T-helper 2 cell (primary cell): Measurements from ENCODE around the gene PTPRD.

ENCODE experiments used
- DNase-seq, 5 experiments: peaks; one replicate each; pipeline versions ENCODE4 v3.0.0 to v3.0.0-alpha.2; 2012 to 2022

PTPRD gene

GRCh38 chr9:8536845-8537244 lies 2076.0 kb downstream of the PTPRD start:
- no peak for DNase-seq

DNA sequence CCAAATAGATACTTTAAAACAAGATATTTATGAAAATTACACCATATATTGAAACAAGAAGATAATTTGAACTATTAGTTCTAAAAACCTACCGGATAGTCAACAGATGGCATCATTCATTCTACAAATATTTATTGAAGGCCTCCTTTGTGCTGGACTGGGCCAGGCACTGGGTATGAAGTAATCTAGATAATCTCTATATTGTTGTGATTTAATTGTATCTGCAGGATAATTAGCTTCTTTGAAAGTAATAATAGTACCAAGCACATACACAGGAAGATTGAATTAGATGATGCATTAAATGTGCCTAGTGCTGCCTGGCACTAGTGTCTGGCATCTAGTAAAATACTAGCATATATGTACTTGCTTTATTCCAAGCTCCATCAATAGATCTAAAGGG lies 2078.0 kb downstream of the PTPRD start:
- no peak for DNase-seq

GRCh38 chr9:8533681-8534080 lies 2079.1 kb downstream of the PTPRD start:
- DNase-seq = no peak

GRCh38 chr9:8531826-8532415 lies 2080.9 kb downstream of the PTPRD start:
- no peak for DNase-seq

GRCh38 chr9:8521112-8521511 lies 2091.7 kb downstream of the PTPRD start:
- no peak for DNase-seq

GRCh38 chr9:8515748-8516147 lies 2097.1 kb downstream of the PTPRD start:
- no peak for DNase-seq

GRCh38 chr9:8514760-8515159 lies 2098.0 kb downstream of the PTPRD start:
- DNase-seq = no peak

- no peak for DNase-seq
Observed at GRCh38 chr9:8508671-8509290, 2104.0 kb downstream of the PTPRD start.

GRCh38 chr9:8494571-8494970 lies 2118.2 kb downstream of the PTPRD start:
- DNase-seq = no peak

DNA sequence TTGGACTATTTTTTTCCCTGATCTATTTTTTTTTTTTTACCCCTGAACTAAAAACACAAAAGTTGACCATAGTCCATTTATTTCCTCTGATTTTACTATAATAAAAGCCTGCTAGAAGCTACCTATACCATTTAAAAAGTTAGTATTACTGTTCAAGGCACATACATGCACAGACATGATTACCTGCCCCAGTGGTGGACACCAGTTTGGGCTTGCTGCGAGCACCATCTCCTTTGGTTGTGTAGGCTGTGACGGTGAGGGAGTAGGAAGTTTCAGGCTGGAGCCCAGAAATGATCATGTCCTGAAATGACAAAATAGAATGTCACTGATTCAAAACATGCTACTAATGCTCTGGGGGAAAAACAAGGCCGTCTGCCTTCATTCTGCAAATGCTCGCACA lies 2120.1 kb downstream of the PTPRD start:
- DNase-seq = no peak

GRCh38 chr9:8492024-8492423 lies 2120.8 kb downstream of the PTPRD start:
- no peak for DNase-seq

GRCh38 chr9:8491563-8491962 lies 2121.2 kb downstream of the PTPRD start:
- no peak for DNase-seq

DNA sequence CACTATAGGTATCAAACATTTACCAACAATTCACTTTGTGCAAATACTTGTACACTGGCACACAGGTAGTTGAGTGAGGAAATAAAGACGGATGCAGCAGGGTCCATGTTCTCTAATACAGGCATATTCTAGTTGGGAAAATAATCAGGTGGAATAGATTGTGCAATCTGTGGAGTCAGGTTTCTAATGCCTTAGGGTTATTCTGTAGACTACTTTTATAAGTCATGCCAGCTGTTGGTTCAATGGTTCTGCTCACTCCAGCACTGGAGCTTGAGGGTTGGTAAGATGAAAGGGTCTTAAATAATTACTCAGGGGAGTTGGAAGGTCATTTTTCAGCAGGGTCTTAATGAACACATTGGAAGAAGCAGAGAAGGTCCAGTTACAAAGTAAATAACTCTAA lies 2123.0 kb downstream of the PTPRD start:
- DNase-seq = no peak

- DNase-seq = no peak
Observed at GRCh38 chr9:8486095-8486494, 2126.7 kb downstream of the PTPRD start.

DNA sequence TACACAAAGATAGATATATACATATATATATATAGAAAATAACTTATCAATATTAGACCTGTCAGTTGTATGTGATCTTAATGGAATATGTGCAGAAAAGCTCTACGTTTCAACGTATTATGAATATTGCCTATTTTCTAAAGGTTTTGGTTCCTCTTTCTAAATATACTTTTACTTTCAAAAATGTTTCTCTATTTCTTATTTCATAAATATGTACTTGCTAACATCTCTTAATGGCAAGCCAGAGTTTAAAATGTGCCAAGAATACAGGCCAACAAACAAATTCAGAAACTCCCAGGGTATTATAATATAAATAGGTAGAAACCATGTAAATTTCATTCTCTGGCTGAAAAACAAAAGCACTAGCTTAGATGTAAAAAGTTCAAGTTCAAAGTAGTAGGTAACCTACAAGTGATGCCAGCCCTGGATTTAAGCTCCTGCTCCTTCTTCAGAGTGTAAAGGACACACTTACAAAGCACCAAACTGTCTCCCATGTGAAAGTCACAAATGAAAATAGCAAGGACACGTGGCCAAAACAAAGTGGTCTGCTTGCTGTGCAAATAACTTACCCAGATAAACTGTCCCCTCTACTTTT lies 2128.1 kb downstream of the PTPRD start:
- DNase-seq = no peak

GRCh38 chr9:8477450-8477849 lies 2135.4 kb downstream of the PTPRD start:
- no peak for DNase-seq

GRCh38 chr9:8474937-8475336 lies 2137.9 kb downstream of the PTPRD start:
- no peak for DNase-seq

- no peak for DNase-seq
Observed at GRCh38 chr9:8473244-8474020, 2139.4 kb downstream of the PTPRD start.

GRCh38 chr9:8468045-8468637 lies 2144.7 kb downstream of the PTPRD start:
- peak in 1 of 5 experiments; percentile 2 for DNase-seq

DNA sequence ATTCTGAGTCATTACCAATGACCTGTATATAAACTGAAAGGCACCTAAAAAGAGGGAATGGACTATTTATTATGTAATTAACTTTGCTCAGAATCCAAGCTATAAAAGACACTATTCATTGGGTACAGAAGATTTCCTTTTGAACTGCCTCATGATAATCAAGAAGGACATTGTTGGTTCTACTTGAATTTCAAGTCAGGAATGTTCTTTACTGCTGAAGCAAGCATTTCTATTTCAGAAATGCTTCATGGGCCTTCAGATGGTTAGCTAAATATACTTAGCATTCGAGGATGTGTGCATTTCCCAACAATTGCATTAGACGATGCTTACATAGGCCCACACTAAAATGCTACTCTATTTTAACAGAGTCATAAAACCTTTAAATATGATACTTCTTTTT lies 2155.0 kb downstream of the PTPRD start:
- DNase-seq = no peak

DNA sequence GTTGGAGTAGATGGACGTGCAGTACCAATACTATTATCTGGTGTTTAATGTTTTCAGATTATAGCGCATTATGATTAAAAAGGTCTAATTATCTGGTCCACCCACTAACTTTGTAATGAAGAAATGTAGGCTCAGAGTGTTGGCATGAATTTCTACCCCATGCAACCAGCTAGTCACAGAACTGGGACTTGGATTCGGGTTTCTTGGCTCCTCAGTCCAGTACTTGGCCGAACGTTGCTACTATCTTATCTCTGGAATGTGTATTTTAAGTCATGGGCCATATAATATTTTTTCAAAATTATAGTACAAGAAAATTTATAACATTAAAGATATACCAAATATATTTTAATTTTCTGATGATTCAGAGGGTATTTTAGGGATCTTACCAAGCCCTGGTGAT lies 2155.7 kb downstream of the PTPRD start:
- DNase-seq = no peak

DNA sequence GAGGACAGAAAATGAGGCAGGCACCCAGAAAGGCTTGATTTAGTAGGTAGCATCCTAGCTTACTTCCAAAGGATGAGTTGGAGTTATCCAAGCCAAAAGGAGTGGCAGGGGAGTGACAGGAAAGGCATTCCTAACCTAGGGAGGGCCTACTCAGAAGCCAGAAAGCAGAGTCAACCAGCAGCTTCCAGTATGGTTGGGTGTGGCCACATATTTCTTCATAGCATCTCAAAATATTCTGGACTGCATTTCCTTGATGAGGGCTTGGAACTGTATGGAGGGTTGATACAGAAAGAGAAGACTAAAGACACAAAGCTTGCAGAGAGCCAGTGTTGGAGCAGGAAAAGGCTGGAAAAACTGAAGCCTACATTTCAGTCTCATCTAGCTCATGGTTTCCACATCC lies 2156.5 kb downstream of the PTPRD start:
- no peak for DNase-seq

DNA sequence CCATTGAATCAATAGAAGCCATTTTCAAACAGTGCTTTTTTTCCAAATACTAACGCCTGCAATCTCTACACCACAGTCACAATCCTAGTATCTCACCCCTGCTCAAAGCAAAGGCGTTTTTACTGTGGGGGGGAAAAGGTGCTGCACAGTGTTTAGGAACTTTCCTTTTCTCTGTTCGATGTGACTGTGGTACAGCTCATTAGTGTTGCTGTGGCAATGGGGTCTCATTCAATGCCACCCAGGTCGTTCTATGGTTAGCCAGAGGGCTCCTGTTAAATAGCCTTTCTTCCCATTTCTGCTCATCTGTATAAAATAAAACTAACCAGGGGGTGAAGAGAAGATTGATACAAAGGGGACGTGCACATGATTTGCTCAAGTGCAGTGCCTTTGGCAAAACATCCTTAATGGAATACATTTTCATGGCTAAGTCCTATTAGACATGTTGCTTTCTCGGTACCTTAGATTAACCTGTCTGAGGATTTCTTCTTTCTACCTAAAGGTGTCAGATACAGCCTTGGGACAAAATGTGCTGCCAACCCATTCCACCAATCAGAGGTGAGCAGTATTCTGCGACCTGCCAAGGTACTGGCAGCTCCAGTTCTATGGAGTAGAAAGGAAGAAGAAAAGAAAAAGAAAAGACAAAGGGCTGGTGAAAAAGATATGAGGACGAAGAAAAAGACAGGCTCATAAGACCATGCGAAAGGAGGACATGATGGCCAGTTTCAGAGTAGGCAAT lies 2161.8 kb downstream of the PTPRD start:
- no peak for DNase-seq
